ENCODE measurements around the gene SIK1.
"Not testable (repeated sequence)": the region's sequence is repeated elsewhere in the genome, so short reads cannot be mapped to it uniquely, and the experiment has no call there.

- TF ChIP-seq, protein P1, sequence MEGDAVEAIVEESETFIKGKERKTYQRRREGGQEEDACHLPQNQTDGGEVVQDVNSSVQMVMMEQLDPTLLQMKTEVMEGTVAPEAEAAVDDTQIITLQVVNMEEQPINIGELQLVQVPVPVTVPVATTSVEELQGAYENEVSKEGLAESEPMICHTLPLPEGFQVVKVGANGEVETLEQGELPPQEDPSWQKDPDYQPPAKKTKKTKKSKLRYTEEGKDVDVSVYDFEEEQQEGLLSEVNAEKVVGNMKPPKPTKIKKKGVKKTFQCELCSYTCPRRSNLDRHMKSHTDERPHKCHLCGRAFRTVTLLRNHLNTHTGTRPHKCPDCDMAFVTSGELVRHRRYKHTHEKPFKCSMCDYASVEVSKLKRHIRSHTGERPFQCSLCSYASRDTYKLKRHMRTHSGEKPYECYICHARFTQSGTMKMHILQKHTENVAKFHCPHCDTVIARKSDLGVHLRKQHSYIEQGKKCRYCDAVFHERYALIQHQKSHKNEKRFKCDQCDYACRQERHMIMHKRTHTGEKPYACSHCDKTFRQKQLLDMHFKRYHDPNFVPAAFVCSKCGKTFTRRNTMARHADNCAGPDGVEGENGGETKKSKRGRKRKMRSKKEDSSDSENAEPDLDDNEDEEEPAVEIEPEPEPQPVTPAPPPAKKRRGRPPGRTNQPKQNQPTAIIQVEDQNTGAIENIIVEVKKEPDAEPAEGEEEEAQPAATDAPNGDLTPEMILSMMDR (conservative IDR thresholded peaks at IDR 0.05 in 1 of 2, IDR thresholded peaks at IDR 0.05 in 1 of 2; ENCODE audit: low read depth in 1 of 2, low read length in 2 of 2), result not testable (repeated sequence)
- not testable (repeated sequence) for TF ChIP-seq EZH2 (IDR thresholded peaks at IDR 0.05; ENCODE audit: low read length, missing control alignments)
These were observed 20.5 kb upstream of the SIK1 start for GRCh38 chr21:43447353-43447977.

All from fibroblast of lung (primary cell).